ENCODE data around the gene APOO.

APOO gene

GRCh38 chrX:23784470-23785331 lies 123.0 kb downstream of the APOO start:
- DNase-seq (ENCODE audit: low read depth), result no peak

- DNase-seq (ENCODE audit: low read depth), result no peak
Measured at GRCh38 chrX:23783589-23784469, 123.9 kb downstream of the APOO start.

Measured in activated T-cell treated with anti-CD3 and anti-CD28 coated beads for 48 hours (primary cell).